HT-29 (cell line): Measurements from ENCODE around the gene SCN1A. TPM values are rescaled to one million over a fixed set of nuclear protein-coding genes. Genes with fewer than 3 reads are reported as not detected.
"Not testable (repeated sequence)": the region's sequence is repeated elsewhere in the genome, so short reads cannot be mapped to it uniquely, and the experiment has no call there.

Source experiments
- DNase-seq: peaks from one replicate; pipeline ENCODE4 v3.0.0-alpha.2; 2015; ENCODE audit warnings: low spot score
- total RNA-seq: library from RNA; depleted of rRNA; stranded (reverse); fragments of >200 nt; shearing (Covaris generic); gene quantifications from 2 replicates; pipeline ENCODE4 v1.2.3, GENCODE V29; 2014

SCN1A gene
- total RNA-seq, 1 experiment from 2014 or later = not detected

DNA sequence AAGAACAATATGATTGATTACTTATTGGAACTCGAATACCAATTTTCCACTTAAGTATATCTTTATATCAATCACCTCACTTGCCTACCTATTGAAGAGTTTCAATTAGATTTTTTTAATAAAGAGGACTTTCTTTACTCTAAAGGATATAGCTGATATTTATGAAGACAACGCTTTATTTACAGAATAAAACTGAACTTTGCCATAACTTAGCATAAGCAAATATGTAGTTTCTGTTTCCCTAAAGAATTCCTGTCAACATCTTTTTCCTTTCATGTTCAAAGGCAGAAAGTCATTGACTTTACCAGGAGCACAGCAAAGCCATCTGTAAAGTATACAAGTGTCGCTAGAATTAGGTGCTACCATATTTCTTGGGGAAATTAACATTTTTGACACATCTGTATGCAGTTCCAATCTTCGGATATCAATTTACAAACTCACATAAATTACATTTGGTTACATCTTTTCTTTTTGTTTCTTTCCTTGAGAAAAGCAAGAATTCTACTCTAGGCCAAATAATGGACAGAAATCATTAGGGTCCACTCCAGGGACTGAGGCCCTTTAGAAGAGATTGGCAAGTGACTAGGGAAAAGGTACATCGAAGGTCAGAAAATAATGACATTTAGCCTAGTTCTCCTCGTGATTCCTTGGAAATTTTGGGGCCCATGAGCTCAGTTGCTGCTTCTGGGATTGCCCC lies 7.5 kb upstream of the SCN1A start:
- no peak for DNase-seq

DNA sequence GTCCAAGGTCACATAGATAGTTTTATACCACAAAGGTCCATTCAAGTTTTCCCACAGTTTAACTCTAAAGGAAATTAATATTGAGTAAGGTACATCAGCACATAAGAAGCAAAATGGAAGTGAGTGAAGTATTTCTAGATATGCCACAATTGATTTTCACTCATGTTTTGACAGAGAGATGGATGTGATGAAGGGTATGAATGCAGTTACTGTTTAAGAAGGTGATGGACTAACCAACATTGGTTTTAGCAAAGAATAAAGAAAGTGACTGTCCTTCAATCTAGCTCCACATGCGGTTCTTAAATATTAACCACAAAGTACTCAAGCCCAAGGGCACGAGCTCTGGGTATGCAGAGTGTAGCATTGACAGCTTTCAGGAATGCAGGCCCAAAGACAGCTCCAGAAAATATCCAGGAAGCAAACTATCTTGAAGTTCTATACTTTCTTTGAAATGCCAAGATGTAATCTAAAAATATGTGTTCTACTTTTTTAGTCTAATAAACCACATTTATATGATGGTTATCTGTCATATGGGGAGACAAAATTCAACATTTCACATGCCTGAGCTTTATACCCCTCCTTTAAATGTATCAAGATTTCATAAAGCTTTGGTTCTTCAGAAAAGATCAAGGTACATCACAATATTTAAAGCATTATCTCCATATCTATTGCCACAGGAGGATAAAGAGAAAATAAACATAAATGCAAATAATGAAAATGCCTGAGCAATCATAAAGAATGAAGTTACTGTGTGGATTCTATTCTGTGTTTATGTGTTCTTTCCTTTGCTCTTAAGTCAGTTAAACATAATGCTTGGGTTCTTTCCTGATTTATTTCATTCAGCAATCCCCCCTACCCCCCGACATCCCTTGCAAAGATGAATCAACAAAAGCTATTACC lies 6.7 kb upstream of the SCN1A start:
- no peak for DNase-seq

DNA sequence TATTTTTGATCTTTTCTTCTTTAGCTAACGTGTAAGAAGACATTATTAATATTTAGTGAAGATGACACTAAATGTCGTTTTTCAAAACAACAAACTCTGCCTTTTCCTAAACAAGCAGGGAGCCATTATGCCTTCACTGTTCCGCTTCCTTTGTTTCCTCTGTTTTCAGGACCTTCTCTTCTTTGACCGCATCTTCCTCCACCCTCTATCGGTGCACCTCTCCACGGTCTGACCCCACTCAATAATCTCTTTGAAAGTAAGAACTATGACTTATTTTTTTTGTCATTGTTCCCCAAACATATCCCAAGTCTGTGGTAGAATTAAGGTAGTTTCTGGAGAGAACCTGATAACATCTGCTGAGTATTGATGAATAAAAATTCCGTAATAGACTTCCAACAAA lies 5.8 kb upstream of the SCN1A start:
- DNase-seq = no peak

DNA sequence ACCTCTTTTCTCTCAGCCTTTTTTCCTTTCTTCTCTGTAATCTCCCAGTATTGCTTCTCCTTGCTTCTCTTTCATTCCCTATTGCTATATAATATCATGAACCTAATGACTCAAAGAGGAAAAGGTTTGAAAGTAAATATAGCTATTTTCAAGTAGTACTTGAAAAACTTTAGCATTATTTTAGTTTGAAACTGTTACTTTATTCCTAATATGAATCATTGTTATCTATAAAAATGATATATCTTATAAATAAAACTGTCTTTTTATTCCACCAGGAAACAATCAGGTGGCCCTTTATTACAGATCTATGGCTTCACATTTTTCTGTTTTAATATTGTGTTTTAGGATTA lies 311 bp upstream of the SCN1A start:
- no peak for DNase-seq

DNA sequence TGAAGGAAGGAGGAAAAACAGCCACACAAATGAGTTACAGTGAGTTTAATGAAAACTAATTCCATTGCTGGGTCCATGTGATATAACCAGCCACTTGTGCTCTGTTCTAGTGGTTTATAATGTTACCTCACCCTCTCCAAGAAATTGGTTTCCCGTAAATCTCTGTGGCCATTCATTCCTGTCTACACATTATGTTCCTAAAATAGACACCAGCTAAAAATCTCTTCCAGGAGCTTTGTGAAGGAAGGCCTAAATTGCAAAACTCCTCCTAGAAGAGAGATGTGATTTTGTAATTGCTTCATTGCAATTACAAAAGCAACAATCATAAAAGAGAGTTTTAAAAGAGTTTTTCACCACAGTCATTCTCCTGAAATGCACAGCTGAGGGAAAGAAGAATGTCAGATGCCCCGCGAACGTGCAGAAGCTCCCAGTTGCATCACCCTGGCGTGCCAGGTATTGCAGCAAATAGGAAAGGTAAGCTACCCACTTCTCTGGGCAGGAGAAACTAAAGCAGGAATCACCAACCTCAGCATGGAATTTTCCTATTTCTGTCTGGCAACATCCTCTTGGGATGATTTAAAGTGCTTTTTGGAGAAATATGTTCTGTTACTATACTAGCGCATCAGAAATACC lies 1.7 kb downstream of the SCN1A start:
- no peak for DNase-seq

DNA sequence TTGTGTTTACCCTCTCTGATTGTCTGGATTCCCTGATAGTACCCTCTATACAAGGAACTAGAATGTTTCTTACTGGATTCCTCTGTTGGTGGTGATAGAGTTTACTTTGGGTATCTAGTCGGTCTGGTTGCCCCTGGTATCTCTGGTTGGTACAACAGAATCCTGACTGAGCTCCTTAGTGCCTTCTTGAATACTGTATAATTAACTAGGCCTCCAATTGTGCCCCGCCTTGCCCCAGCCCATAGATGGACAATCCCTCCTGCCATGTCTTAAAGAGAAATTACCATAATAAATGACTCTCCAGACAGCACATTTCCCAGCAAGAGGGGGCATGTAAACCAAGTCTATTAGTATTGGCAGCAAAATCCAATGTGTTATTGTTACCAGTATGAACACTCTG lies 2.3 kb downstream of the SCN1A start:
- DNase-seq = no peak

DNA sequence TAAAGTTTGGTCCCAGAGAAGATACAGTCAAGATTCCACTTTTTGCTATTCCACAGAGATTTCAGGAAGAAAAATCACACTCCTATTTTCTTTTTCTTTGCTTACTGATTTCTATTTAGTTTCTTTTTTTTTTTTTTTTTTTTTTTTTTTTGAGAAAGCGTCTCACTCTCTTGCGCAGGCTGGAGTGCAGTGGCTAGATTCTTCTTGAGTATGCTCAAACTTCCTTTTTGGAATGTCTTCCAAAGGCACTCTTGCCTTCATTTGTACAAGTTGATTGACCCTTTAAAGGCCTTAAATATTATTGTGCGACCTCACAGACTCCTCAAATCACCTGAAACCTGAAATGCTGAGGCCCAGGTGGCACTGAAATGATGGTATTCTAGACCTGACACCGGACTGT lies 9.6 kb downstream of the SCN1A start:
- DNase-seq = no peak

DNA sequence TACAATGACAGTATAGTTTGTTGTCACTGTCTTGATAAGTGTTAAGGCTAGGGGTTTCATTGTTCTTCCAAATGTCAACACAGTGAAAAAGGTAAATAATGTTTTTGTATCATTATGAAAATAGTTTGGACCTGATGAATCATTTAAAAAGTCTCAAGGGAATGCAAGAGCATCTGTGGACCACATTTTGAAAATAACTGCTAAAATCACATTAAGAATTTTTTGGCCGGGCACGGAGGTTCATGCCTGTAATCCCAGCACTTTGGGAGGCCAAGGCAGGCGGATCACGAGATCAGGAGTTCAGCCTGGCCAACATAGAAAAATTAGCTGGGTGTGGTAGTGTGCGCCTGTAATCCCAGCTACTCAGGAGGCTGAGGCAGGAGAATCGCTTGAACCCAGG lies 10.3 kb downstream of the SCN1A start:
- DNase-seq = no peak

DNA sequence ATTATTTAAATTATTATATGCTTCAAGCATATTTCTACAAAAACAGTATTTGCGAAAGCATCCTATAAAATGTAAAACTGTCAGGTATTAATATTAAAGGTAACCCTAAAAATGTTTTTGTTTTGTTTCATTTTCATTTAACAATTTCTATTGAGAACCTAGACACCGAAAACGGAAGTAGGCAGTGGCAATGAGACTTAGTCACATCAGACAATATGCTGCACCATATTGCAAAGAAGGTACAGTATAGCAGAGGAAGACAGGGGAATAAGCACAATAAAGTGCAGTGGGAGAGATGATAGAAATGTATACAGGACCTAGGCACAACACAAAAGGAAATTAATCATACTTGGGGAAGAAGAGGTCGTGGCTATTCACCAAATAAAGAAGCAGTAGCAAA lies 12.2 kb downstream of the SCN1A start:
- DNase-seq = no peak

DNA sequence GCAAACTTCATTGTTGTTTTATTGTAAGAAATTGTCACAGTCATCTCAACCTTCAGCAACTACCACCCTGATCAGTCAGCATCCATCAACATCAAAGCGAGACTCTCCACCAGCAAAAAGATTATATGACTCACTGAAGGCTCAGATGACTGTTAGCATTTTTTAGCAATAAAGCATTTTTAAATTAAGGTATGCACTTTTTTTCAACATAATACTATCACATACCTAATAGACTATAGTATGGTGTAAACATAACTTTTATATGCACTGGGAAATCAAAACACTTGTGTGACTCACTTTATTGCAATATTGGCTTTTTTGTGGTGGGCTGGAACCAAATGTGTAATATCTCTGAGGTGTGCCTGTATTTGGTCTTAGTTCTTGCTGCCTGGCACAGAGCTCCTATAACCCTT lies 15.6 kb downstream of the SCN1A start:
- DNase-seq = no peak

DNA sequence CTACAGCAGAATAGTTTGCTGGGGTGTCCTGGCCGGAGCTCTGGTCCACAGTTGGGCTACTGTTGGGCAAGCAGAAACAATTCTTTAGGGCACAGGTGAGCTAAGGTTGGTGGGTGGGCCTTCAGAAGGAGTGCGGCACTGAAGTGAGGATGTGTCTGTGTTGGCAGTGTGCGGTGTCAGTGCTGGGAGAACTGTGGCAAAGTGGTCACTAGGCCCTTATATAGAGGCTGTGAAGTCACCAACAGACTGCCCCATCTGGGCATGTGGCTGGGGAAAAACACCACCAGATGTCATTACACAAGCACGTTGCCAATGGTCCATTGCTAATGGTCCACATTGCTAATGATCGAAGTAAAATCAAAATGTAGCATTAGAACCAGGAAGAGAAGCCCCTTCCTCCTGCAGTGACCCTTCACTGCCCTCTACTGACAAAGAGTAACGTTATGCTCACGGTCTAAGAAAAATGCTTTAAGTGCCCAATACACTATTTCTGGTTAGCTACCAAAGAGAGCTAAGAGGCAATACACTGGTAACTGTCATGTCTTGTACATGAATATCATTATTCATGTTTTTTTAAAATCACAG lies 21.3 kb downstream of the SCN1A start:
- no peak for DNase-seq

DNA sequence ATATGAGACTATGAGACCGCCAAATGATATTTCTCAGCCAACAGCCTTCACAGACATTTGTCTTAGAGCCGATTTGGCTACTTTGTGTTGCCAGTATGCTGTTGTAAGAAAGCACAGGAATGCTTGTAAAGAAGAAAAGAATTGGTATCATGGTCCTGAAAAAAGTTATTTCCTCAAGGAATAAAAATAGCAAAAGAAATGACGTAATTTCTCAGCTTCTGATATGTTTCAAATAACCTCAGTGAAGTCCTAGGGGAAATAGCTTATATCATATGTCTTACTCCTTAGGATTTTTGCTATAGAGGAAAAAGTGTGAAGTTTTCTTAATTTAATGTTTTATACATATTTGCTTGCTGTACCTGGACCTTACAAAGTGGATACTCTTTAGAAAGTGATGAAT lies 23.0 kb downstream of the SCN1A start:
- DNase-seq = no peak

DNA sequence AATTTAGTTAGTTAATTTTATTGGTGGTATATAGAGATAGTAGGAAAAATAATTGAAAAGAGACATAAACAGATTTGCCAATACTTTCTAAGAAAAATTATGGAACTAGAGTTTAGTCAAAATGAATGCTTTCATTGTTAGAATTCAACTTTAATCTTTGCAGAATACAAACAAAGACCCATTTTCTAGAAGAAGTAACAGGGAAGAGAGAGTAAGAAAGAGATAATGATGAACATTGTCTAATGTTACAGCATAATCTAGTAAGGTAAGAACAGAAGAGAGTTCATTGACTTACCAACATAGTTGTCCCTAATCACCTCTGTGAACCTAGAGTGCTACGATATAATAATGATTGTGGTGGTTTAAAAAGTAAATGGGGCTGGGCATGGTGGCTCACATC lies 23.7 kb downstream of the SCN1A start:
- no peak for DNase-seq

DNA sequence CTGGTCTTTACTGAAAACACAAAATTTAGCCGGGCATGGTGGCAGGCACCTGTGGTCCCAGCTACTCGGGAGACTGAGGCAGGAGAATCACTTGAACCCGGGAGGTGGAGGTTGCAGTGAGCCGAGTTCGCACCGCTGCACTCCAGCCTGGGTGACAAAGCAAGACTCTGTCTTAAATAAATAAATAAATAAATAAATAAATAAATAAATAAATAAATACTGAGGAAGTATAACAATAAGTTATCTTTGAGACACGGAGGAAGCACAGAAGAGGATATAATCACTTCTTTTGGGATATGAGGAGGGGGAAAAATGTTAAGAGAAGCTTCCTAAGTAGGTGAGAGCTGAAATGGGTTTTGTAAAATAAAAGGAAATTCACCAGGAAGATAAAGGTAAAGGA lies 24.5 kb downstream of the SCN1A start:
- not testable (repeated sequence) for DNase-seq

DNA sequence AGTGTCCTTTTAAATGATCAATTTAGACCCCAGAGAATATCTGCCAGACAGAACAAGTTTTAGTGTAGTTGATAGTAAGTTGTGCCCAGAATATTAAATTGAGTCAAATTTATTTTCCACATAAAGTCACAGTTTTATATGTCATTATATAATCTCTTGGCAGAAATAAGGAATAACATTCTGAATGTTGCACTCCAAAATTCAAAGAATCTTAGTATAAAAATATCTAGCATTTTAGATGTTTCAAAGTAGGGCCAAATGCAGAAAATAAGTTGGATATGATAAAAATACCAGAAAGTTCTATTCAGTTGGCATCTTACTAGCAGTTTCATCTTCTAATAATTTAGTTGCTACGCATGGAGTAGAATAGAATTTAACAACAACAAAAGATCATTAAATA lies 33.5 kb downstream of the SCN1A start:
- no peak for DNase-seq

DNA sequence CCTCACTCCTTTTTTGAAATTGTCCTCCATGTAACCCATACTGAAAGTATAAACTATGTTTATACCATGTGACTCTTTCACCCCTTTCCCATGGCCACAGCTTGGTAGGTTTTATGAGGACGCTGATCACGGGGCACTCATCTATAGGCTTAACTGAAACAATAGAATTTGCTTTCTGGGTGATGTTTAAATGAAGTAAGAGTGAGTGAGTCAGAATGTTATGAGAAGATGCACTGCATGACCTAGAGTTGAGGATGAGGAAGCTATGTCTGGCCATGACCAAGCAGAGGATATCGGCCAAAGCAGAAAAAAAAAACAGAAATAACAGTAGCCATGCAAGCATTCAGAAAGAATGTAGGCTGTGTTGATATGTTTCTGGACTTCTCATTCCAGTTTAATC lies 34.9 kb downstream of the SCN1A start:
- DNase-seq = no peak

DNA sequence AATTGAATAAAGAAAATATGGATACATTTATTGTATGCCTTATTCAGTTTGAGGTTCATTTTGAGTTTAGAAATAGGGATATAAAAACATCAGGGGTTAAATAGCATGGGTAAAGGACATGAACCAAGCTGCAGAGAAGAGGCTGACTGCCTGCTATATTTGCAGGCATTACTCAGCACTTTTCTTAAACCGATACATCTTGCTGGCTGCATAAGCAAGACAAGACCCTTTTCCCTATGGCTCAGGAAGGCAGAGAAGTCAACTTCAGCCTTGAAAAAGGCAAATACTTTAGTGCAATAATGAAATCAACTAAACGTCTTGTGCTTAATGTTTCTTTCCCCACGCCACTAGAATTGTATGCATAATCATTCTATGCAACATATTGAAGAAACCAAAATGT lies 36.4 kb downstream of the SCN1A start:
- no peak for DNase-seq

DNA sequence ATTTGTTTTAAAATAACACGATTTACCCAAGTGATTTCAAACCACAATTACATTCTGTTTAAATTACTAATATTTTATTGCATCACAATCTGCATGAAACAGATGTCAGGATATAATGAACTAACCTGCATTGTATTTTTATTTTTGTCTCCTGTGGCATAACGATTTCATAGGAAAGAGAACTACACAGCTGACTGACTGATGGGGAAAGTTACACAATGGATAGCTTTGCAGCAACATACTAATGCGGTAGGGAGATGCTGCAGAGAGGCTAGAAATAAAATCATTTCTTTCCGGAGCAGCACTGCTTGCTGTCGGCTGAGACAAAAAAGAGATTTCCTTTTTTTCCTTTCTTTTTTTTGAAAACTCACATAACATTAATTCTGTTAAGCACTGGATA lies 36.9 kb downstream of the SCN1A start:
- DNase-seq = no peak

DNA sequence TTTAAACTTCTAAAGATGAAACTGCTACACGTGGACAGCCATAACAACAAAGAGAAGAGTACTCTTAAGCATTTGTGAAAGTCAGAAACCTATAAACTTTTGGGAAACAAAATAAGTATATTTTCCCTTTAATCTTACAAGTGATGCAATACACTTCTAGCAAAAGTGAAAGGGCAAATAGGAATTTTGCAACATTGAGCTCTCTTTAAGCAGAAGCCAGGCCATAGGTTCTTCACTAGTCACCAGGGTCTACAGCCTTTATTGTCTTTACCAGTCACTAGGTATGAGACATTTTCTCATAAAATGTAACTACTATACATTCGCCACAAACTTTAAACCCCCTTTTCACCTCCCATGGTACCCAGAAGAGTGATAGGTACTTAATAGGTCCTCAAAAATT lies 37.5 kb downstream of the SCN1A start:
- no peak for DNase-seq

DNA sequence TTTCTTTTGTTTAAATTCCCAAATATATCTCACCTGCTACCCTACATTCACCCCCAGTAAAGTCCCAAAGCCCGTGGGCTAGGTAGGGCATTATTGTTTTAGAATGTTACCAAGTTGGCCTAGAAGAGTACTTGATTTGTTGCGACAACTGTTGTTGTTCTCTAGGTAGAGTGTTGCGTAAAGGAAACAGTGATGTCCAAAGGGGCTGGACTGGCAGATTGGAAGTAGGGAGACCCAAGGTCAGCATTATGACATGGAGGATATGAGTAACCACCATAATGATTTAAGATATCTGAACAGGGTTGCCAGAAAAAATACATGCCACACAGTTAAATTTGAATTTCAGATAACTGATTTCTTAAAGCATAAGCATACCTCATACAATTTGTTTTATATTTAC lies 39.2 kb downstream of the SCN1A start:
- no peak for DNase-seq

DNA sequence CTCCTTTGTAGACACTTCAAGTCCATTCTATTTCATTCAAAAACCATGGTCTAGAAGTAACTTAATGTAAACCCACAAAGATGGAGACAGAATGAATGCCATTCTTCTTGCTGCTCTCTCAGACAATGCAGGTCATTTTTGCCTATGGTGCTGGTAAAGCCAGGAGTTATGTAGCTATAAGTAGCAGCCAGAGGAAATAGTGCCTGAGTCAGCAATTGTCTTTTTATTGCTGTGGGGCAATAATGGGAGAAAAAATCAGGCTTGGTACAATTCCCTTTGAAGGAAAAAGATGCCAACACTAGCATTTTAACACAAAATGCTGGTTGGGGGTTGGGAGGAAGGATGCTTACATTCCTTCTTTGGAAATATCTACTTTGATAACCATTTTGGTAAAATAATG lies 43.5 kb downstream of the SCN1A start:
- no peak for DNase-seq

DNA sequence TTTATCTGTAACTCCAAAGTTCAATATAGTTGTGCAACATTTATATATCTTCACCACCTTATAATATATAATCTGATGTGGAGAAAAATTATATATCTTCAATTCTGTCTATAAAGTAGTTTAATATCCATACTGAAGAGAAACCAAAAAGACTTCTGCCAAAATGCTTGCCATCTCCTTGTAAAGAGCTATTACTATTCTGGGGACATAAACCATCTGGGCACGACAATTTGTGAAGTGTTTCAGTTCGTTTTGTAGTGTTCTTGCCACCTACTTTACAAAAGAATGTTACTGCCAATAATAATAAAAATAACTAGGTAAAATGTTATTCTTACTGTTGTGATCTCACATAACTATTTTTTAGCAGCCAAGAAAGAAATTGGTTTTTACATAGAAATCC lies 45.1 kb downstream of the SCN1A start:
- DNase-seq = no peak

DNA sequence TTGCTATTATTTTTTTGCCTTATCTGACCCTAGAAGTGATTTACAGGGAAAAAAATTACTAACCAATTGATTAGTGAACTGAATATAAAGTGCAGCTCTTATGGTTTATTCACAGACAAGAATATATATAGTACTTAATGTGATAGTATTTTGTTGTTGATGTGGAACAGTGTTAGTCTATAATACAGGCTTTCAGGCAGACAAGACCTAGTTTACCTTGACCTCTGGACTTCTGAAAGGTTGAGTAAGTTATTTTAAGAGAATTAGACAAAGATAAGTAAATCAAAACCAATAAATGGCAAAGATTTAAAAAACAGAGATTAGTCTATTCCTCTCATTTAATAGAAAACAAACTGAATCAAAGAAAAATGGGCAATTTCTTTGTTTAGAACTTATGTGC lies 46.0 kb downstream of the SCN1A start:
- no peak for DNase-seq
